Ectodermal cell (in vitro differentiated cells): ENCODE data around the gene SLC16A13. TPM values are rescaled to one million over a fixed set of nuclear protein-coding genes. Genes with fewer than 3 reads are reported as not detected.
"Not testable (repeated sequence)": the region's sequence is repeated elsewhere in the genome, so short reads cannot be mapped to it uniquely, and the experiment has no call there.

Source experiments
- H3K27ac ChIP-seq: 2 replicates; pipeline ENCODE4 v1.7.0; 2013; ENCODE audit warnings: mild to moderate bottlenecking, low read depth, low read length; ENCODE audit not compliant: insufficient read depth, poor library complexity, severe bottlenecking
- H3K27me3 ChIP-seq: 2 replicates; pipeline ENCODE4 v1.7.0; 2013; ENCODE audit warnings: mild to moderate bottlenecking, low read length; ENCODE audit not compliant: insufficient read depth, control insufficient read depth, poor library complexity, severe bottlenecking
- H3K36me3 ChIP-seq: one replicate; pipeline ENCODE4 v1.7.0; 2013; ENCODE audit warnings: low read length; ENCODE audit not compliant: control insufficient read depth, insufficient read depth
- H3K4me1 ChIP-seq: one replicate; pipeline ENCODE4 v1.7.0; 2013; ENCODE audit warnings: low read length; ENCODE audit not compliant: control insufficient read depth, insufficient read depth
- H3K4me3 ChIP-seq: 2 replicates; pipeline ENCODE4 v1.7.0; 2013; ENCODE audit warnings: low read depth, low read length, control low read depth; ENCODE audit not compliant: insufficient read depth
- H3K9me3 ChIP-seq: 2 replicates; pipeline ENCODE4 v1.7.0; 2013; ENCODE audit warnings: mild to moderate bottlenecking, low read length, moderate library complexity; ENCODE audit not compliant: control insufficient read depth
- WGBS, 2 experiments: methylation state at CpG; one replicate each; pipeline ENCODE4 v1.1.7; 2013; ENCODE audit warnings: missing lambda C conversion rate in 2 of 2; 5-methylcytosine and 5-hydroxymethylcytosine counted together
- polyA plus RNA-seq, 4 experiments: library from polyadenylated mRNA; stranded (reverse); fragments of 50-300 nt; gene quantifications; one replicate each; pipeline ENCODE4 v1.2.3, GENCODE V29; 2013

The SLC16A13 gene, protein sequence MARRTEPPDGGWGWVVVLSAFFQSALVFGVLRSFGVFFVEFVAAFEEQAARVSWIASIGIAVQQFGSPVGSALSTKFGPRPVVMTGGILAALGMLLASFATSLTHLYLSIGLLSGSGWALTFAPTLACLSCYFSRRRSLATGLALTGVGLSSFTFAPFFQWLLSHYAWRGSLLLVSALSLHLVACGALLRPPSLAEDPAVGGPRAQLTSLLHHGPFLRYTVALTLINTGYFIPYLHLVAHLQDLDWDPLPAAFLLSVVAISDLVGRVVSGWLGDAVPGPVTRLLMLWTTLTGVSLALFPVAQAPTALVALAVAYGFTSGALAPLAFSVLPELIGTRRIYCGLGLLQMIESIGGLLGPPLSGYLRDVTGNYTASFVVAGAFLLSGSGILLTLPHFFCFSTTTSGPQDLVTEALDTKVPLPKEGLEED
- 5.3 TPM for polyA plus RNA-seq (2013, experiment 1 of 4)
- 4.7 TPM for polyA plus RNA-seq (2013, experiment 2 of 4)
- polyA plus RNA-seq (2013, experiment 3 of 4), result 2.6 TPM
- polyA plus RNA-seq (2013, experiment 4 of 4), result 2.9 TPM

- Histone ChIP-seq H3K4me1 (peaks cover 8% of the 10 kb centered on the region), H3K9me3 (no peaks in the 10 kb centered on the region), H3K36me3 (no peaks in the 10 kb centered on the region), H3K27me3 (peaks cover 12% of the 10 kb centered on the region), H3K4me3 (peak within 1 kb of the TSS; percentile 62), H3K27ac (no peak within 1 kb of the TSS)
- 2% methylated on average over 52 of the region's 52 CpGs for WGBS, 2 experiments
Observed at GRCh38 chr17:7035591-7036368, at the start of gene SLC16A13. Gene SLC16A13, plus strand, starts transcription at chr17:7036015. Its CDS starts 368 bp downstream, at chr17:7036383.

GRCh38 chr17:6986676-6987075 lies 49.1 kb upstream of the SLC16A13 start:
- WGBS, 2 experiments, result 89 to 95% methylated on average over 2 of the region's 3 CpGs
- H3K27me3 ChIP-seq, result no peaks in the 10 kb centered on the region
- no peak overlapping the region for H3K27ac ChIP-seq
- H3K36me3 ChIP-seq, result no peaks in the 10 kb centered on the region
- H3K4me3 ChIP-seq, result no peak overlapping the region
- H3K4me1 ChIP-seq, result no peaks in the 10 kb centered on the region
- H3K9me3 ChIP-seq, result no peaks in the 10 kb centered on the region

DNA sequence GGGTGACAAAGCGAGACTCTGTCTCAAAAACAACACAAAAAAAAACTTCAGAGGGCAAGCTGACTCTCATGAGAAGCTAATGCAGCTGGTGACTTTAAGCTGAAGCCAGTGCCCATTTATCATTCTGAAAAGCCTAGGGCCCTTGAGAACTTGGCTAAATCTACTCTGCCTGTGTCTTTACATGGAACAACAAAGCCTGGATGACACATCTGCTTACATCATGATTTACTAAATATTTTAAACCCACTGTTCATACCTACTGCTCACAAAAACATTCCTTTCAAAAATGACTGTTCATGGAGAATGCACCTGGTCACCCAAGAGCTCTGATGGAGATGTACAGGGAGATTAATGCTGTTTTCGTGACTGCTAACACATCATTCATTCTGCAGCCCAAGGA lies 46.0 kb upstream of the SLC16A13 start:
- peaks cover 1% of the 10 kb centered on the region for H3K27me3 ChIP-seq
- no peaks in the 10 kb centered on the region for H3K36me3 ChIP-seq
- no peak overlapping the region for H3K4me3 ChIP-seq
- H3K9me3 ChIP-seq, result no peaks in the 10 kb centered on the region
- WGBS, 2 experiments, result 85 to 93% methylated on average over 2 of the region's 2 CpGs
- H3K27ac ChIP-seq, result no peak overlapping the region
- H3K4me1 ChIP-seq, result no peaks in the 10 kb centered on the region

GRCh38 chr17:6993613-6994056 lies 42.2 kb upstream of the SLC16A13 start:
- H3K9me3 ChIP-seq, H3K4me1 ChIP-seq, H3K36me3 ChIP-seq, H3K4me3 ChIP-seq, H3K27ac ChIP-seq: not testable (repeated sequence)
- H3K27me3 ChIP-seq, result peaks cover 25% of the 10 kb centered on the region
- WGBS, 2 experiments, result 86 to 97% methylated on average over 5 of the region's 5 CpGs

DNA sequence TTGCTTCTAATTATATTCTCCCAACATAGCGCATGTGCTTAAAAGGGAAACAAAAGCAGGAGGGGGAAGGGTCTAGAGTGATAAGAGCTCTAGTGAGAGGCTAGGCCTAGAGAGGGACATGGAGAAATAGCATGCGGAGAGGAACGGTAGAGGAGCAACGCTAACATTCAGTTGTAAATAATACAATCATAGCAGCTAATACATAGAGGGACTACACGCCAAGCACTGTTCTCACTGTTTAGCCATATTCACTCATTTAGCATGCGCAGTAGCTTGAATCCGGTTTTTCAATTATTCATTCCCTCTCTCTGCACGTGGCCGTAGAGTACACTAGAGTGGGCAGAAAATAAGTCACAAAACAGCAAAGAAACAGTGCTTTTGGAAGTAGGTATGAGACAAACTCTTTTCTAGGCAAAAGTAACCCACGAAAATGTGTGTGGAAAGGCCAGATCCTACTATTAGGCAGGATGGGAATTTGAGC lies 41.7 kb upstream of the SLC16A13 start:
- H3K27me3 ChIP-seq, result peaks cover 25% of the 10 kb centered on the region
- no peaks in the 10 kb centered on the region for H3K4me1 ChIP-seq
- no peak overlapping the region for H3K4me3 ChIP-seq
- H3K36me3 ChIP-seq, result no peaks in the 10 kb centered on the region
- no peaks in the 10 kb centered on the region for H3K9me3 ChIP-seq
- H3K27ac ChIP-seq, result no peak overlapping the region
- WGBS, 2 experiments, result 94 to 96% methylated on average over 10 of the region's 10 CpGs

DNA sequence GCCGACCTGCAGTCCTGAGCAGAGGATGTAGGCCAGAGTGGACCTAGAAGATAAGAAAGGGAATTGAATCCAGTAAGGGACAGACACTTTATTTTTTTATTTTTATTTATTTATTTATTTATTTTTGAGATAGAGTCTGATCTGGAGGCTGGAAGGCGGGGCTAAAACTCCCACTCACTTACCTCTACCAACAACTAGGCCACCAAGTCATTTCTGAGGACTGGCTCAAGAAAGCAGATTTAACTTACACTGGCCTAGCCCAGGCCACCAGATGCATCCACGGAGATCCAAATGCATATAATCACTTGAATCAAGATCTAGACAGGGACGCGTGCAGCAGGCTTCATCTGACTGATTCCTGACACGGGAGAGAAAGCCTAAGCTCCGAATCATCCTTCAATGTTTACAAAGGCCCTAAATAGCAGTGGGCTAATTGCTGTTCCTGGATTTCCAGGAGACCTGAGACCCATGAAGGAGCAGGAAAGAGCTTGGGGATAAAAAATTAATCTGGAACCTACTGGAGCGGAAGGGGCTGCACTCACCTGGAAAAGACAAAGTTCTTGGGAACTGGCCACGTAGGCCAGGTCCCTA lies 41.1 kb upstream of the SLC16A13 start:
- H3K27me3 ChIP-seq, result peaks cover 25% of the 10 kb centered on the region
- no peaks in the 10 kb centered on the region for H3K36me3 ChIP-seq
- 92 to 96% methylated on average over 9 of the region's 9 CpGs for WGBS, 2 experiments
- no peak overlapping the region for H3K4me3 ChIP-seq
- no peaks in the 10 kb centered on the region for H3K9me3 ChIP-seq
- H3K27ac ChIP-seq, result no peak overlapping the region
- no peaks in the 10 kb centered on the region for H3K4me1 ChIP-seq

- WGBS, 2 experiments, result 24 to 30% methylated on average over 64 of the region's 64 CpGs
- peak within 1 kb of the TSS; percentile 39 for H3K4me3 ChIP-seq
- no peak within 1 kb of the TSS for H3K27ac ChIP-seq
- no peaks in the 10 kb centered on the region for H3K4me1 ChIP-seq
- peaks cover 25% of the 10 kb centered on the region for H3K27me3 ChIP-seq
- H3K36me3 ChIP-seq, result no peaks in the 10 kb centered on the region
- H3K9me3 ChIP-seq, result no peaks in the 10 kb centered on the region
Observed at GRCh38 chr17:6995500-6996255, 40.1 kb upstream of the SLC16A13 start, which contains the start of gene ALOX12. Gene ALOX12, plus strand, starts transcription at chr17:6996049. Its CDS starts 69 bp downstream, at chr17:6996118.

- Histone ChIP-seq H3K36me3 (no peaks in the 10 kb centered on the region), H3K4me3 (peak overlapping the region; percentile 39), H3K4me1 (no peaks in the 10 kb centered on the region), H3K27me3 (peaks cover 25% of the 10 kb centered on the region), H3K9me3 (no peaks in the 10 kb centered on the region), H3K27ac (no peak overlapping the region)
- 61 to 65% methylated on average over 58 of the region's 58 CpGs for WGBS, 2 experiments
Observed at GRCh38 chr17:6996256-6997011, 39.4 kb upstream of the SLC16A13 start.

DNA sequence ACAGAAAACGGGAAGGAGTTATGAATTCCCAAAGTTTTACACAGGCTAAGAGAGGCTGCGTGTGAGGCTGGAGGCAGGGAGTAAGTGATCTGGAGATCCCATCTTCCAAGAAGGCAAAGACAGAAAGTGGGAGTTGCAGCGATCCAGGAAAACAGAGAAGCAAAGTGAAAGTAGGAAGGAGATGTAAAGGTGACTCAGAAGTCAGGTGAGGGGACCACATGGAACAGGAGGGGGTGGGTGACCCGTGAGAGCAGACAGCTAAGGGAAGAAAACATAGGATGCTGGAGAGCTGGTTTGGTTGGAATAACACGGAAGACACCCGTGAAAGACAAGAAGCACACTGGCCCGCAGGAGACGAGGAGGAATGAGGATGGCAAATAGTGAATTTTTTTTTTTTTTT lies 38.6 kb upstream of the SLC16A13 start:
- 90% methylated on average over 8 of the region's 8 CpGs for WGBS, 2 experiments
- H3K9me3 ChIP-seq, result no peaks in the 10 kb centered on the region
- H3K36me3 ChIP-seq, result no peaks in the 10 kb centered on the region
- no peaks in the 10 kb centered on the region for H3K4me1 ChIP-seq
- H3K27me3 ChIP-seq, result peaks cover 25% of the 10 kb centered on the region
- no peak overlapping the region for H3K4me3 ChIP-seq
- H3K27ac ChIP-seq, result no peak overlapping the region
